Stimulated activated CD8-positive, alpha-beta memory T cell treated with anti-CD3 and anti-CD28 coated beads, Interleukin-12 subunit alpha, Interleukin-12 subunit beta, amount 100 ng/mL, for 1 hour (primary cell): ENCODE measurements around the gene ZNF566.
"Not testable (repeated sequence)": the region's sequence is repeated elsewhere in the genome, so short reads cannot be mapped to it uniquely, and the experiment has no call there.

ENCODE experiments used
- DNase-seq: peaks from one replicate; pipeline ENCODE4 v3.0.0-alpha.2; 2020; ENCODE audit warnings: low read depth

The ZNF566 gene

DNA sequence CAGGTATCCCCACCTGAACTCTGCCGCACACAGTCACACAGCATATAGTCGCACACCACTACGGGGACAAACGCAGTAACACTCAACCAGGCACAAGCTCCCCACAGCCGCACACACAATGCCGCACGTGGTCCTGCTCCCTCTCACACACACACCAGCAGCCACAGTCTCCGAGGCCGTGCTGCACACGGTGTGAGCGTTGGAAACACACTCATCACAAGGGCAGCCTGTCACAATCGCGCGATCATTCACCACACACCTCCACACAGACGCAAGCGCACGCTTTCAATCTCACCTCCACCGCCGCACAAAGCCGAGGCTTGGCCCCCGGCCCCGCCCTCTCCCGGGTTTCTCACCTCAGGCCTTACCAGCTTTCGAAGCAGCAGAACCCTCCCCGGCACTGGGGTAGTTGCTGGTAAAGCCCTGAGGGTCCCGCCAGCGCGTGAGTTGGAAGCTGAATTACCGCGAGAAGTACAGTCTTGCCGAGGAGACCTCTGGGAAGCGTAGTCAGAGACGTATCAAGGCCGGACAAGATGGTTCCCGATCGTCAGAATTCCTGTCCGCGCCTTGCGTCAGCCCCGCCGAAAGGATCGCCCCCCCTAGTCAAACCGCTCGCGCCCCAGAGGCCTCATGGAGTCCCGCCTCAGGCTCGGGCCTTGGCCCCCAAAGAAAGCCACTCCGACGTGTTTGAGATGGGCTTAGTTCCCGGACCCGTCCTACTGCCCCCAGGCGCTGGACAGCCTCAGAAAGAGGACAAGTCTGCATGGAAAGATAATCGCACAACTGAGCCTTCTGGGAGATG lies at the start of gene ZNF566:
ZNF566 (minus strand) TSS at position 444 of the 802 bp plus-strand sequence. CDS start 13,004 bp downstream, outside the sequence.
- DNase-seq = peak; percentile 84

DNA sequence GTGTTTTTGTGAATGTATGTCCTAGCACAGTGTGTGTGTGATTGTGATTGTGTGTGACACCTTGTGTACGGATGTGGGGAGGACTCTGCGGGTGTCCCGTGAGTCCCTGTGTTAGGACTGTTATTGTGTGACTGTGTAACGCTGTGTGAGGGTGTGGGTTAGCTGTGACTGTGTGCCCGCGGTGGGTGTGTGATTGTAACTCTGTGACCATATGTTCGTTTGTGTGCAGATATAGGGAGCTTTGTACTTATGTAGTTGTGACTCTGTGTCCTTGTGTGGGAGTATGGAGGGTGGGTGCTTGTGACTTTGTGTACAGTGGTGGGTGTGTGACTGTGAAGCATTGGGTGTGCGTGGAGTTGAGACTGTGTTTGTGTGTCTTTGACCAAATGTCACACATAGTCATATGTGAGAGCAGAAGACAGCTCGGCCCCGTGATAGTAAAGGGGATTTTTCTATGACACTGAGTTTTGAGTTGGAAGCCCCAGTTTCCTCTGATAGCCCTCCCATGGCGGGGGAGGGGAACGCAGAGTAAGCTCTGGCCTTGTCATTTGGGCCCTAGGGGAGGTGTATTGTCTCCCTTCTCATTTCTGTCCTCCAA lies 39.7 kb upstream of the ZNF566 start:
- DNase-seq = peak; percentile 7

DNA sequence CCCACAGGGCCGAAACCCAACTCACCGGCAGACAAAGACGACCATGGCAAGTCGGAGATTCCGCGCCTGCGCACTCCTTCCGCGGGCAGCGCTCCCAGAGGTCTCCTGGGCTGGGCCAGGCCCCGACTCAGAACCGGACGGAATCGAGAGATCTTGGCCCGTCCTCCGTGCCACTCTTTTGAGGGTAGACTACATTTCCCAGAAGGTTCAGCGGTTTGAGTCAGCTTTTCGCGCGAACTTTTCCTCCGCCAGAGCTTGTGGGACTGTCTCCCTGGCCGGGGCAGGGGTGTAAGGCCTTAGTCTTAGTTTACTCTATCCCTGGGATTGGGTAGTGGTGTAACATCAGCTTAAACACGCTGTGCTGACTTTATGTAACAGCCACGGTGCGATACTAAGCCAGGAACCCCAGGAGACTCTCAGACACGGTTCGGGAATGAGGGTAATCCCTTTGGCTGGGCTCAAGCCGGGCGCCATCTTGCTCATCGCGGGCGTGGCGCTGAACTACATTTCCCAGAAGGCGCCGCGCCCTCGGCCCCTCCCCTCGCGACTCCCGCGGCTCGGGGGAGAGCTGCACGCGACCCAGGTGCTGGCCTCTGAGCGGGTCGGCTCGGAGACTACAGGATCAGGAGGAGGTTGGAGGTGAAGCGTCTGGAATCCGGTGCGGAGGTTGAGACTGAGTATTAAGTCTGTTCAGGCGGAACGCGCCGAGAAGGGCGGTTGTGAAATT lies 39.0 kb upstream of the ZNF566 start, which contains the start of gene ZNF260:
ZNF260 (minus strand) TSS at position 78 of the 727 bp plus-strand sequence. CDS start 13,033 bp downstream, outside the sequence.
- DNase-seq = peak; percentile 84

DNA sequence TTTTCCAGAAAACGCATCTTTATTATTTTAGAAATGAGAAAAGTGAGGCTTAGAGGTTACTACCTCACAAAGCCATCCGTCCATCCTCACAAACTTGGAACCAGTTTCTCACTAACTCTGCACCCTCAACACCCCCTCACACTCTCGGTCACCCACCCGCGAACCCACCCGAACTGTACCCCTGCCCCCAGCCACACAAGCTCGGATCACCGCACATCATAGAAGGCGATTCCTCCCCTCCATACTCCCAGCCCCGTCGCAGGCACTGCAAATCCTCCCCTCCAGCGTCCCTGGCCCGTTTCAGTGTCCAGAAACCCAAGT lies 38.5 kb upstream of the ZNF566 start:
- no peak for DNase-seq

DNA sequence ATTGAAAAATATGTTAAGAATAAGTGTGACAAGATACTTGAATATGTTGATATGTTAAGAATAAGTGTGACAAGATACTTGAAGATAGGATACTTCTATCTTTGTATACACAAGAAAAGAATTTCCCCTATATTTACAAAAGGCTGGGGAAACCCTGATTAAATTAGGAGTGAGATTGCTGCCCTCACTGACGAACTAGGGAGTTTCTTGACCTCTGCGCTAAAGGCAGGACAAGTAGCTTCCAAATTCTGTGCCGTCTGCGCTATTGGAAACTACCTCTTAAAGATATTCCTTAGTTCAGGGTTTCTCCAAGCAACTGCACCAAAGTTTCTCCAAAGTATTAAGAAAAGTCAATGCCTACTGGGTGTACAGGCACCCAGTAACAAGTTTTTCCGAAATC lies 38.0 kb upstream of the ZNF566 start:
- no peak for DNase-seq

DNA sequence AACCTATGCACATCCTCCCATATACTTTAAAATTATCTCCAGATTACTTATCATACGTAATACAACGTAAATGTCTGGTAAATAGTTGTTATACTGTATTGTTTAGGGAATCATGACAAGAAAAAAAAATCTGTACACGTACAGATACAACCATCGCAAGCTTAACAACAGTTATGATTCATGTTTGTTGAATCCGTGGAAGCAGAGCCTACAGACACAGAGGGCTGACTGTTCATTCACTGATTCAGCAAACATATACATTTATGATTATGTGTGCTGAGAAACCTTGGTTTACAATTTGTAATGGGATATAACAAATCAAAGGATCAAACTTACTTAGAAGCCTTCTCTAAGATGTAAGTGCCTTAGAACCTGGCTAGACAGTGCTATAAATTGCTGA lies 37.2 kb upstream of the ZNF566 start:
- no peak for DNase-seq

DNA sequence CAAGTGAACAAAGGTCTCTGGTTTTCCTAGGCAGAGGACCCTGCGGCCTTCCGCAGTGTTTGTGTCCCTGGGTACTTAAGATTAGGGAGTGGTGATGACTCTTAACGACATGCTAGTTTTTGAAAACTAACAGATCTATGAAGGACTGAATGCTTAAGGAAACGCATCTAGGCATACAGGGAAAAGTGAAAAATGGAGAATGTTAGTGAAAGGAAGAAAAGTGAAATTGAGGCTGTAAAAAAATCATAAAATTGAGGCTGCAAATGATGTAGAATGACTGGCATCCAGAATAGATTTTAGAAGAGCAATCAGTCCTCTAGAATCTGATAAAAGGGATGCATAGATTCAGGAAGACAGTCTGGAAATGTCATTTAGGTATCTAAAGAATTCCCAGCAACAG lies 35.3 kb upstream of the ZNF566 start:
- DNase-seq = no peak

DNA sequence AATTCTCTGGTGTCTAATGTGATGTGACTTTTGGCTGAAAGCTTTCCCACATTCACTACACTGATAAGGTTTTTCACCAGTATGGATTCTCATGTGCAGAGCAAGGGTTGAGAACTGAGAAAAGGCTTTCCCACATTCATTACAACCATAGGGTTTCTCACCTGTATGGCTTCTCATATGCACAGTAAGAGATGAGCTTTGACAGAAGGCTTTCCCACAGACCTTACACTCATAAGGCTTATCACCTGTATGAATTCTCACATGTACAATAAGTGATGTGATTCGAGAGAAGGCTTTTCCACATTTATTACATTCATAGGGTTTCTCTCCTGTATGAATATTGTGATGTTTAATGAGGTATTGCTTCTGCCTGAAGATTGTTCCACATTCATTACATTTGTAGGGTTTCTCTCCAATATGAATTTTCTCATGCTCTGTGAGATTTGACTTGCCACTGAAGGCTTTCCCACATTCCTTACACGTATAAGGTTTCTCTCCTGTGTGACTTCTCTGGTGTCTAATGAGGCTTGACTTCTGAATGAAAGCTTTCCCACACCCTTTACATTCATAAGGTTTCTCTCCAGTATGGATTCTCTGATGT lies 24.8 kb upstream of the ZNF566 start:
- DNase-seq = no peak

DNA sequence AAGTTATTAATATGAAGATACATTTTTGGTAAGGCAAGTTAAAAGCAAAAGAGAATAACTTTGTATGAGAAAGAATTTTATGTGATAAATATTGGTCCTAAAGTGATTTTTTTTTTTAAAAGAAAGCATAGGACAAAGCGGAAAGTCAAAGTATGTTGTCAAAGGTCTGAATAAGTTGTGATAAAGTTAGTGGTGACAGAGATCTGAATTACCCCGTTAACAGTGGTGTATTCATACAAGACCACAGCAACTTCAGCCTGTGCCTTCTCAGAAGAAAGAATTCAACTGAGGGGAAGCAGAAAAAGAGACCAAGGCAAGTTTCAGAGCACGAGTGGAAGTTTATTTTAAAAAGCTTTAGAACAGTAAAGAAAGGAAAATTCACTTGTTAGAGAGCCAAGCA lies 19.0 kb upstream of the ZNF566 start:
- no peak for DNase-seq

DNA sequence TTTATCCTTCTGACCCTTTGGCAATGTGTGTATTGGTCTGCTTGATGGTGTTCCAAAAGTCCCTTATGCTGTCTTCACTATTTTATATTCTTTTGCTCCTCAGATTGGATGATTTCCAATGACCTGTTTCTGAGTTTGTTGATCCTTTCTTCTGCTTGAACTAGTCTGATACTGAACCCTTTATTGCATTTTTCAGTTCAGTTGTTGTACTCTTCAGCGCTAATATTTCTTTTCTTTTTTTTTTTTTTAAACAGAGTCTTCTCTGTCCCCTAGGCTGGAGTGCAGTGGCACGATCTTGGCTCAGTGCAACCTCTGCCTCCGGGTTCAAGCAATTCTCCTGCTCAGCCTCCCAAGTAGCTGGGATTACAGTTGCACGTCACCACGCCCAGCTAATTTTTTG lies 12.6 kb upstream of the ZNF566 start:
- DNase-seq = no peak

DNA sequence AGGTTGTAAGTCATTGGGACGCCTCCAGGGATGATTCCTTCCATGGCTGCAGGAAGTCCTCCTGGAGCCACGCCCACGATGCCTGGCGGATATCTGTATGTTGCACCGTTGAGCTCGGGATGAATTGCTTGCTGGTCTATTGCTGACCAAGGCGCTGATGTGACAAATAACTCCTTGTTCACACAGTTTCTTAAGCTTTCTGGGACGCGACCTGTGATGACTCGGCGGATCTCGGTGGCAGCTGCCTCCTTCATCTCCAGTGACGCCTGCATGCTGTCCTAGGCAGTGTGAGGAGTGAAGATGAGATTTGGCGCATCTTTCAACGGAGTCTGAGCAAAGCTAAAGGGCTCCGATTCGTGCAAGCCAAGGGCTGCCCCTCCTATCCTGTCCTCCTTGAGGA lies 7.6 kb upstream of the ZNF566 start:
- no peak for DNase-seq

DNA sequence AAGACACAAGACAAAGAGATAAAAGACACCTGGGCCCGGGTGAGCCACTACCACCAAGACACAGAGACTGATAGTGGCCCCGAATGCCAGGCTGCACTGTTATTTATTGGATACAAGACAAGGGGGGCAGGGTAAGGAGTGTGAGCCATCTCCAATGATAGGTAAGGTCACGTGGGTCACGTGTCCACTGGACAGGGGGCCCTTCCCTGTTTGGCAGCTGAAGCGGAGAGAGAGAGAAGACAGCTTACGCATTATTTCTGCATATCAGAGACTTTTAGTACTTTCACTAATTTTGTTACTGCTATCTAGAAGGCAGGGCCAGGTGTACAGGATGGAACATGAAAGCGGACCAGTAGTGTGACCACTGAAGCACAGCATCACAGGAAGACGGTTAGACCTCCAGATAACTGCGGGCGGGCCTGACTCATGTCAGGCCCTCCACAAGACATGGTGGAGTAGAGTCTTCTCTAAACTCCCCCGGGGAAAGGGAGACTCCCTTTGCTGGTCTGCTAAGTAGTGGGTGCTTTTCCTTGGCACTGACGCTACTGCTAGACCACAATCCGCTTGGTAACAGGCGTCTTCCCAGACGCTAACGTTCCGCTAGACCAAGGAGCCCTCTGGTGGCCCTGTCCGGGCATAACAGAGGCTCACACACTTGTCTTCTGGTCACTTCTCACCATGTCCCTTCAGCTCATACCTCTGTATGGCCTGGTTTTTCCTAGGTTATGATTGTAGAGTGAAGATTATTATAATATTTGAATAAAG lies 3.5 kb upstream of the ZNF566 start:
- not testable (repeated sequence) for DNase-seq

DNA sequence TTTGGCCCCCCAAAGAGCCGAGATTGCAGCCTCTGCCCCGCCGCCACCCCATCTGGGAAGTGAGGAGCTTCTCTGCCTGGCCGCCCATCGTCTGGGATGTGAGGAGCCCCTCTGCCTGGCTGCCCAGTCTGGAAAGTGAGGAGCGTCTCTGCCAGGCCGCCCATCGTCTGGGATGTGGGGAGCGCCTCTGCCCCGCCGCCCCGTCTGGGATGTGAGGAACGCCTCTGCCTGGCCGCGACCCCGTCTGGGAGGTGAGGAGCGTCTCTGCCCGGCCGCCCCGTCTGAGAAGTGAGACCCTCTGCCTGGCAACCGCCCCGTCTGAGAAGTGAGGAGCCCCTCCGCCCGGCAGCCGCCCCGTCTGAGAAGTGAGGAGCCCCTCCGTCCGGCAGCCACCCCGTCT lies 1.5 kb upstream of the ZNF566 start:
- not testable (repeated sequence) for DNase-seq

DNA sequence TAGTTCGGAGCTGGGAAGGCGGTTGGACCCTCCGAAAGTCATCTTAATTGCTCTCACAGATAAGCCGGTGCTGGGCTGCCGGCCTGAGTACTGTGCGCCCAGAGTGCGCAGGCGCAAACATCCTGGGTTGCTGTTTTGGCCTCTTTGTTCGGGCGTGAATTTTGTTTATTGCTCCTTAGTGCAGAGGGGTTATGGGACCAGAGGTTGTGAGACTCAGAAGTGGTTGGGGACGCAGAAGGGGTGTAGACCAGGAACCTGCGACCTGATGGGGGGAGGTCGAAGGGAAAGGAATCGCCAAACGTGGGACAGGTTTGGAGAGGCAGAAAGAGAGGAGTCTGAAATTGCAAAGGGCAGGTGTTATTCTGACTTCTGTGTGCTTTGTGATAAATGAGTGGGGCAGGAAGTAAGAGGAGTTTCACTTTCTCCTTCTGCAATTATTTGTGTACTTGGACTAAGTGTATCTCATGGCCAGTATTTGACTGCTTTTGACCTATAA lies 607 bp upstream of the ZNF566 start:
- peak; percentile 52 for DNase-seq

DNA sequence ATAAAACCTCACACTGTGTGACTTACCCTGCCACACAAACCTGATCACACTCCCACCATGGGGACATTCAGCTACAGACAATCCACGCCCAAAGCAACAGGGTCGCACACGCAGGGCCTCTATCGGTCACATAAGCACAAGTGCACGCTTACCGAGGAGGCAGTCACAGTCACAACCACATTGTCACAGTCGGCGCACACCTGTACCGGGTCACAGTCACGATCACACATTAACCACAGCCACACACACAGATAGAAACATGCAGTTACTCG lies 579 bp downstream of the ZNF566 start:
- DNase-seq = peak; percentile 12

DNA sequence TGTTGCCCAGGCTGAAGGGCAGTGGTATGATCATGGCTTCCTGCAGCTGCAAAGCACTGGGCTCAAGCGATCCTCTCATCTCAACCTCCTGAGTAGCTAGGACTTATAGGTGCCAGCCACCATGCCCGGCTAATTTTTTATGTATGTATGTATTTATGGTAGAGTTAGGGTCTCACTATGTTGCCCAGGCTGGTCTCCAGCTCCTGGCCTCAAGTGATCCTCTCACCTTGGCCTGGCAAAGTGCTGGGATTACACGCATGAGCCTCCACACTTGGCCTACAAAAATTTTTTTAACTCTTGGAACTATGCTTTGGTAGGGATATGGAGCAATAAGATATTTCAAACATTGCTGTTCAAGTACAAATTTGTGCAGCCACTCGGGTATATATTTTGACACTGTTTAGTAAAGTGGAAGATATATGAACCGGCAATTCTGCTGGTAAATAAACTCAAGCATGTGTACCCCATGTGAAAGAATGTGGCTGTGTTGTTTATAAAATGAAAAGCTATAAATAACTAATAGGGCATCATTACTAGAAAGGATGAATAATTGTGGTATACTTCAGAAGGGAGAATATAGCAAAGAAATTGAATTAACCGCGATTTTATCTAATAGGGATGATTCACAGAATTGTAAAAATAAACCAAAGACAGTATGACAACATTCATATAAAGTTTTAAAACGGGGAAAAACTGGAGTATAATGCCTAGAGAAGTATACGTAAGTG lies 1.1 kb downstream of the ZNF566 start:
- no peak for DNase-seq

DNA sequence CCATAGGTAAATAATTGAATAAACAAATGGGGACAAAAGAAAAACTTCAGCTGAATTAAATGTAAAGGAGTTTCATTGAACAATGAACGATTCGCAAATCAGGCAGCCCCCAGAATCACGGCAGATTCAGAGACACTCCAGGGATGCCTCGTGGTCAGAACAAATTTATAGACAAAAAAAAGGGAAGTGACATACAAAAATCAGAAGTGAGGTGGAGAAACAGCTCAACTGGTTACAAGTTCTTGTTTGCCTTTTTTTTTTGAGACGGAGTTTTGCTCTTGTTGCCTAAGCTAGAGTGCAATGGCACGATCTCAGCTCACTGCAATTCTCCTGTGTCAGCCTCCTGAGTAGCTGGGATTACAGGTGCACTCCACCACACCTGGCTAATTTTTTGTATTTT lies 5.7 kb downstream of the ZNF566 start:
- no peak for DNase-seq

DNA sequence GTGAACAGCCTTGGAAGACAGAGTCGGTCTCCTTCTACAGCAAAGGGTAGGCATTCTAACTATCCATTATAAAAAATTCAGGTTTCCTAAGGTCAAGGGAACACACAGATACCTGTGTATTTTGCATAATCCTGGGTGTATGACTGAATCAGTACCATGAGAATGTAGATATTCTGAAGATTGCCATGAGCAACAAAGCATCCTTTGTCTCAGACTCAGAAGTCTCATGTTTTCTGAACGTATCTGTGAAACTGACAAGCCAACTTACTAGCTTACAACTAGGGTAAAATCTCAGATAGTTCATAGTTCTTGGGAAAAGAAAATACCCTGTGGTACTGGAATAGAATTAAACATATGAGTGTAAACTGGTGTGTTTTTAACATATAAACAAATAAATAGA lies 6.5 kb downstream of the ZNF566 start:
- DNase-seq = no peak

DNA sequence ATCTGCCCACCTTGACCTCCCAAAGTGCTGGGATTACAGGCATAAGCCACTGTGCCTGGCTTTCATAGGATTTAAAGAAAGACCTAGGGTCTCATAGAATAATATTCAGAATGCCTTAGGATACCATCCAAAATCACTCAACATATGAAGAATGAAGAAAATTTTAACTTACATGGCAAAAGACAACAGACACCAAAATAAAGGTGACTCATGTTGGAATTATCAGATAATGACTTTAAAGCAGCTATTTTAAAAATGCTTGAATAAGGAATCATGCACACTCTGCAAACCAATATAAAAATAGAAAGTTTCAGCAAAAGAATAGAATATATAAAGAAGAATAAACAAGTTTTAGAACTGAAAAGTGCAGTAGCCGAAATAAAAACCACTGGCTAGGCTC lies 29.3 kb downstream of the ZNF566 start:
- DNase-seq = no peak

DNA sequence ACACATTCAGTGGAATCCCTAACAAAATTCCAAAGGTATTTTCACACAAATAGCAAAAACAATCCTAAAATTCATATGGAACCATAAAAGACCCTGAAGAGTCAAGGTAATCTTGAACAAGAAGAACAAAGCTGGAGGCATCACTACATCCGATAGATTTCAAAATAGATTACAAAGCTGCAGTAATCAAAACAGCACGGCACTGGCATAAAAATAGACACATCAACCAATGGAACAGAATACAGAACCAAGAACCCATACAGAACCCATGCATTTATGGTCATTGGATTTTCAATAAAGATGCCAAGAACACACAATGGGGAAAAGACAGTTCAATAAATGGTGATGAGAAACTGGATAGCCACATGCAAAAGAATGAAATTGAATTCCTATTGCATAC lies 32.5 kb downstream of the ZNF566 start:
- no peak for DNase-seq

DNA sequence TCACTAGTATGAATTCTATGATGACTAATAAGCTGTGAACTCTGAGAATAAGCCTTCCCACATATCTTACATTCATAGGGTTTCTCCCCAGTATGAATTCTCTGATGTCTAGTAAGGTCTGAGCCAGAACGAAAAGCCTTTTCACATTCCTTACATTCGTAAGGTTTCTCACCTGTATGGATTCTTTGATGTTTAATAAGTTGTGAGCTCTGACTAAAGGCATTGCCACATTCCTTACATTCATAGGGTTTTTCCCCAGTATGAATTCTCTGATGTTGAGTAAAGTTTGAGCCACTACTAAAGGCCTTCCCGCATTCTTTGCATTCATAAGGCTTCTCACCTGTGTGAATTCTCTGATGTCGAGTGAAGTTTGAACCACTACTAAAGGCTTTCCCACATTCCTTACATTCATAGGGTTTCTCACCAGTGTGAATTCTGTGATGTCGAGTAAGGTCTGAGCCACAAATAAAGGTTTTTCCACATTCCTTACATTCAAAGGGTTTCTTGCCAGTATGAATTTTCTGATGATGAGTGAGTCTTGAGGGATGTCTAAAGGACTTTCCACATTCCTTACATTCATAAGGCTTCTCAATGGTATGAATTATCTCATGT lies 40.2 kb downstream of the ZNF566 start:
- DNase-seq = no peak
